HepG2 (cell line): ENCODE results near the gene BCAM. TPM values are rescaled to one million over a fixed set of nuclear protein-coding genes. Genes with fewer than 3 reads are reported as not detected.

Experiments
- AGO2 ChIP-seq: fragments of 200-400 bp; formaldehyde crosslinking; optimal IDR thresholded peaks from 2 replicates; pipeline ENCODE3; 2017; ENCODE audit warnings: mild to moderate bottlenecking, low read depth, low read length, moderate library complexity
- DPF2 ChIP-seq: sonication (generic); formaldehyde crosslinking; IDR thresholded peaks from 2 replicates; pipeline ENCODE4 v1.4.0; 2020; ENCODE audit warnings: mild to moderate bottlenecking, low read depth, missing genetic modification reagents, borderline replicate concordance
- GABPB1 ChIP-seq: IDR thresholded peaks from 2 replicates; pipeline ENCODE4 v1.6.1; 2016; ENCODE audit warnings: mild to moderate bottlenecking, missing genetic modification reagents, moderate library complexity, missing compliant biosample characterization
- KLF13 ChIP-seq: sonication (generic); formaldehyde crosslinking; IDR thresholded peaks from 2 replicates; pipeline ENCODE4 v1.4.0; 2020; ENCODE audit warnings: mild to moderate bottlenecking, missing genetic modification reagents
- NFYB ChIP-seq: sonication (generic); formaldehyde crosslinking; IDR thresholded peaks from 2 replicates; pipeline ENCODE4 v1.4.0; 2020; ENCODE audit warnings: missing genetic modification reagents
- NONO ChIP-seq, 2 experiments: fragments of 450-650 bp in 1 of 2; sonication (generic) in 1 of 2; formaldehyde crosslinking in 1 of 2; IDR thresholded peaks in 1 of 2; conservative IDR thresholded peaks in 1 of 2; 2 replicates each; pipeline versions ENCODE4 v1.6.1 to v1.8.0; 2017 to 2022; ENCODE audit warnings: mild to moderate bottlenecking in 1 of 2, missing genetic modification reagents in 1 of 2, moderate library complexity in 1 of 2
- RORA ChIP-seq: sonication (generic); formaldehyde crosslinking; IDR thresholded peaks from 2 replicates; pipeline ENCODE4 v1.5.0; 2020; ENCODE audit warnings: mild to moderate bottlenecking, missing genetic modification reagents, moderate library complexity
- RXRB ChIP-seq: IDR thresholded peaks from 2 replicates; pipeline ENCODE4 v1.6.1; 2016; ENCODE audit warnings: borderline replicate concordance, missing genetic modification reagents, missing compliant biosample characterization
- SNRNP70 ChIP-seq: fragments of 200-400 bp; formaldehyde crosslinking; IDR thresholded peaks from 2 replicates; pipeline ENCODE4 v1.6.1; 2017; ENCODE audit warnings: mild to moderate bottlenecking, low read depth, low read length, moderate library complexity
- SP2 ChIP-seq: sonication (generic); formaldehyde crosslinking; IDR thresholded peaks from 2 replicates; pipeline ENCODE4 v1.5.1; 2020; ENCODE audit warnings: mild to moderate bottlenecking, missing genetic modification reagents
- YEATS2 ChIP-seq: sonication (generic); formaldehyde crosslinking; IDR thresholded peaks from 2 replicates; pipeline ENCODE4 v1.4.0; 2020; ENCODE audit warnings: missing genetic modification reagents, borderline replicate concordance
- YEATS4 ChIP-seq: sonication (generic); formaldehyde crosslinking; IDR thresholded peaks from 2 replicates; pipeline ENCODE4 v1.4.0; 2020; ENCODE audit warnings: missing genetic modification reagents, borderline replicate concordance
- ZNF382 ChIP-seq: sonication (generic); formaldehyde crosslinking; IDR thresholded peaks from 2 replicates; pipeline ENCODE4 v1.5.0; 2020; ENCODE audit warnings: missing genetic modification reagents, mild to moderate bottlenecking, borderline replicate concordance
- ZNF441 ChIP-seq: sonication (generic); formaldehyde crosslinking; IDR thresholded peaks from 2 replicates; pipeline ENCODE4 v1.7.0; 2021; ENCODE audit warnings: missing genetic modification reagents, borderline replicate concordance
- ZNF562 ChIP-seq: sonication (generic); formaldehyde crosslinking; IDR thresholded peaks from 2 replicates; pipeline ENCODE4 v1.8.0; 2022; ENCODE audit warnings: missing genetic modification reagents, borderline replicate concordance
- ZNF652 ChIP-seq: IDR thresholded peaks from 2 replicates; pipeline ENCODE4 v1.6.1; 2016; ENCODE audit warnings: low read depth, borderline replicate concordance
- ZSCAN31 ChIP-seq: sonication (generic); formaldehyde crosslinking; IDR thresholded peaks from 2 replicates; pipeline ENCODE4 v1.5.0; 2020; ENCODE audit warnings: low read depth, mild to moderate bottlenecking, missing genetic modification reagents
- polyA plus RNA-seq, 8 experiments: library from polyadenylated mRNA; depleted of rRNA in 3 of 8; stranded (reverse) in 7 of 8; unstranded in 1 of 8; fragments of >200 nt; fragmentation: Illumina TruSeq in 4 of 8; extraction: Trizol in 4 of 8; gene quantifications; 2 replicates each; pipeline versions ENCODE4 v1.2.1 to v1.2.3, GENCODE V29; 2011 to 2016; ENCODE audit warnings: low read depth in 4 of 8, missing spikeins in 1 of 8, mixed read lengths in 1 of 8; ENCODE audit not compliant: insufficient read depth in 1 of 8
- total RNA-seq, 5 experiments: library from RNA; depleted of rRNA; stranded (reverse); fragments of >200 nt; fragmentation: Illumina TruSeq; extraction: Trizol; gene quantifications; 2 replicates each; pipeline ENCODE4 v1.2.3, GENCODE V29; 2016; ENCODE audit warnings: low read depth in 1 of 5
- TF ChIP-seq, protein P1 (sequence below): sonication (generic); formaldehyde crosslinking; IDR thresholded peaks from 2 replicates; pipeline ENCODE4 v1.8.1; 2023; ENCODE audit warnings: missing genetic modification reagents, mild to moderate bottlenecking, borderline replicate concordance
- TF ChIP-seq, protein P2 (sequence below): sonication (generic); formaldehyde crosslinking; IDR thresholded peaks from 2 replicates; pipeline ENCODE4 v1.4.0; 2020; ENCODE audit warnings: mild to moderate bottlenecking, missing genetic modification reagents
- TF ChIP-seq, protein P3 (sequence below): sonication (generic); formaldehyde crosslinking; IDR thresholded peaks from 2 replicates; pipeline ENCODE4 v1.4.0; 2020; ENCODE audit warnings: low read depth, mild to moderate bottlenecking, missing genetic modification reagents

The BCAM gene
- total and polyA plus RNA-seq, 2 of the 13 experiments (the other 11 are each of a cell fraction or from before 2014, with no cell fraction given): 51.2 to 62.7 TPM

DNA sequence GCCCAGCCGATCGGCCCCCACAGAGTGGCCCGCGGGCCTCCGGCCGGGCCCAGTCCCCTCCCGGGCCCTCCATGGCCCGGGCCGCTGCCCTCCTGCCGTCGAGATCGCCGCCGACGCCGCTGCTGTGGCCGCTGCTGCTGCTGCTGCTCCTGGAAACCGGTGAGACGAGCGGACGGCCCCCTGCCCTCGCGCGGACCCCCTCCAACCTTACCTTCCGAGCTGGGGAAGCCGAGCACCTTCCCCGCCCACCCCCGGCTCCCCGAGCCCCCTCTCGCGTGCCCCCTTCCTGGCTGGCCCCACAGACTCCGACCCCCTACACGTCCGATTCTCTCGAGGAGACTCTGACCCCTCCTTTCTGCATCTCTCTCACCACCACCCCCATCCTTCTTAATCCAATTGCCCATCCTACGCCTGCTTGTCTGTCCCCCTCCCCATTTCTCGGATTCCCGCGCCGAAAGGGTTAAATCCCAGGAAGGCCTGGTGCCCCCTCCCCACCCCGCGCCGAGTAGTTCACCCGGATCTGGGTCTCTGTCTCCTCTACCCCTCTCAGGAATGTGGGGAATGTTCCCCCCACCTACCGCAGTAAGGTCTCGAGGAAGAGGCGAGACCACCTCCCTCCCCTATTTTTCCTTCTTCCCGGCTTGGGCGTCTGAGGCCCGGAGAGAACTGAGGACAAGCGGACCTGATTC, 37.7 kb downstream of the BCAM start (continued):
- TF ChIP-seq RXRB (CRISPR knock-in tag): no peak
- TF ChIP-seq AGO2: peak; percentile 55
- no peak for TF ChIP-seq NFYB (CRISPR knock-in tag)
- TF ChIP-seq YEATS2 (CRISPR knock-in tag): no peak
- TF ChIP-seq SNRNP70: no peak
- TF ChIP-seq, protein P1, sequence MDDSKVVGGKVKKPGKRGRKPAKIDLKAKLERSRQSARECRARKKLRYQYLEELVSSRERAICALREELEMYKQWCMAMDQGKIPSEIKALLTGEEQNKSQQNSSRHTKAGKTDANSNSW (CRISPR knock-in tag): no peak
- no peak for TF ChIP-seq ZNF382 (CRISPR knock-in tag)
- no peak for TF ChIP-seq NONO (IDR thresholded peaks at IDR 0.05)
- TF ChIP-seq NONO (CRISPR knock-in tag; conservative IDR thresholded peaks at IDR 0.05): no peak
- no peak for TF ChIP-seq RORA (CRISPR knock-in tag)
- TF ChIP-seq GABPB1 (CRISPR knock-in tag): peak; percentile 20; the same call in 1 of the 2 replicates
- TF ChIP-seq, protein P2, sequence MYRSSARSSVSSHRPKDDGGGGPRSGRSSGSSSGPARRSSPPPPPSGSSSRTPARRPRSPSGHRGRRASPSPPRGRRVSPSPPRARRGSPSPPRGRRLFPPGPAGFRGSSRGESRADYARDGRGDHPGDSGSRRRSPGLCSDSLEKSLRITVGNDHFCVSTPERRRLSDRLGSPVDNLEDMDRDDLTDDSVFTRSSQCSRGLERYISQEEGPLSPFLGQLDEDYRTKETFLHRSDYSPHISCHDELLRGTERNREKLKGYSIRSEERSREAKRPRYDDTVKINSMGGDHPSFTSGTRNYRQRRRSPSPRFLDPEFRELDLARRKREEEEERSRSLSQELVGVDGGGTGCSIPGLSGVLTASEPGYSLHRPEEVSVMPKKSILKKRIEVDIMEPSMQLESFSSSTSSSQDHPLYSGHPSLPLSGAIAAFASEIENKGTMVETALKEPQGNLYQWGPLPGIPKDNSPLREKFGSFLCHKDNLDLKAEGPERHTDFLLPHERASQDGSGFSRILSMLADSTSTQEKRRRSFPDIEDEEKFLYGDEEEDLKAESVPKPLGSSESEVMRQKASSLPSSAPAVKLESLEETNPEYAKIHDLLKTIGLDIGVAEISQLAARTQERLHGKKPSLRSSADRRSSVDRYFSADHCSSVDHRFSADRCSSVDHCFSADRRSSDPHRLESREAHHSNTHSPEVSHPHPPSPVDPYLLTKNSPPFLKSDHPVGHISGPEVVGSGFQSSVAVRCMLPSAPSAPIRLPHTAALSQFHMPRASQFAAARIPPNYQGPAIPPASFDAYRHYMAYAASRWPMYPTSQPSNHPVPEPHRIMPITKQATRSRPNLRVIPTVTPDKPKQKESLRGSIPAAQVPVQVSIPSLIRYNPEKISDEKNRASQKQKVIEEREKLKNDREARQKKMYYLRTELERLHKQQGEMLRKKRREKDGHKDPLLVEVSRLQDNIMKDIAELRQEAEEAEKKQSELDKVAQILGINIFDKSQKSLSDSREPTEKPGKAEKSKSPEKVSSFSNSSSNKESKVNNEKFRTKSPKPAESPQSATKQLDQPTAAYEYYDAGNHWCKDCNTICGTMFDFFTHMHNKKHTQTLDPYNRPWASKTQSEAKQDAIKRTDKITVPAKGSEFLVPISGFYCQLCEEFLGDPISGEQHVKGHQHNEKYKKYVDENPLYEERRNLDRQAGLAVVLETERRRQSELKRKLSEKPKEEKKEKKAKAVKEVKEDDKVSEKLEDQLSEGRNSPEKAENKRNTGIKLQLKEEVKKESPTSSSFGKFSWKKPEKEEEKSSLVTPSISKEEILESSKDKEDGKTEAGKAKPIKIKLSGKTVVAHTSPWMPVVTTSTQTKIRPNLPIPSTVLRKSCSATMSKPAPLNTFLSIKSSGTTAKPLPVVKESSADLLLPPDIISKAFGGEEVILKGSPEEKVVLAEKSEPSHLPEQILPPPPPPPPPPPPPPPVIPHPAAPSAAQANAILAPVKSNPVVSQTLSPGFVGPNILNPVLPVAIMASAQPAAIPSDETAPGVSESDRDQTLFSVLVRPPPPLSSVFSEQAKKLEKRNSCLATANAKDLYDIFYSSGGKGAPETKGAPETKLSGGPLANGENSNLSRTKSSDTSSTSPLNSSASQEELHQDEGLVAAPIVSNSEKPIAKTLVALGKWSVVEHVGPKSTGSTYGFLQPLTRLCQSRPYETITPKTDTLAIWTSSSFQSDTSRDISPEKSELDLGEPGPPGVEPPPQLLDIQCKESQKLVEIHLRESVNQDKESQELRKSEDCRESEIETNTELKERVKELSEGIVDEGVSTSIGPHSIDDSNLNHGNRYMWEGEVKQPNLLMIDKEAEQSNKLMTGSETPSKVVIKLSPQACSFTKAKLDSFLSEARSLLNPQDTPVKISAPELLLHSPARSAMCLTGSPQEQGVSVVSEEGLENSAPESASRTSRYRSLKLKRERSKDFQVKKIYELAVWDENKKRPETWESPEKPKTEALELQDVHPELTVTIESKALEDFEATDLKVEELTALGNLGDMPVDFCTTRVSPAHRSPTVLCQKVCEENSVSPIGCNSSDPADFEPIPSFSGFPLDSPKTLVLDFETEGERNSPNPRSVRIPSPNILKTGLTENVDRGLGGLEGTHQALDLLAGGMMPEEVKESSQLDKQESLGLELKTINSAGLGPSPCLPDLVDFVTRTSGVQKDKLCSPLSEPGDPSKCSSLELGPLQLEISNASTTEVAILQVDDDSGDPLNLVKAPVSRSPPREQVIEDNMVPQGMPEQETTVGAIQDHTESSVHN (CRISPR knock-in tag): no peak
- no peak for TF ChIP-seq ZNF441
- TF ChIP-seq KLF13 (CRISPR knock-in tag): no peak
- TF ChIP-seq ZNF562 (CRISPR knock-in tag): no peak
- TF ChIP-seq, protein P3, sequence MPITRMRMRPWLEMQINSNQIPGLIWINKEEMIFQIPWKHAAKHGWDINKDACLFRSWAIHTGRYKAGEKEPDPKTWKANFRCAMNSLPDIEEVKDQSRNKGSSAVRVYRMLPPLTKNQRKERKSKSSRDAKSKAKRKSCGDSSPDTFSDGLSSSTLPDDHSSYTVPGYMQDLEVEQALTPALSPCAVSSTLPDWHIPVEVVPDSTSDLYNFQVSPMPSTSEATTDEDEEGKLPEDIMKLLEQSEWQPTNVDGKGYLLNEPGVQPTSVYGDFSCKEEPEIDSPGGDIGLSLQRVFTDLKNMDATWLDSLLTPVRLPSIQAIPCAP (CRISPR knock-in tag): no peak
- peak; percentile 30; the same call in 1 of the 2 replicates for TF ChIP-seq SP2 (CRISPR knock-in tag)
- TF ChIP-seq DPF2 (CRISPR knock-in tag): no peak
- TF ChIP-seq ZSCAN31 (CRISPR knock-in tag): no peak
- TF ChIP-seq YEATS4: no peak
- peak; percentile 92 for TF ChIP-seq ZNF652 (CRISPR knock-in tag)
